Measurements from ENCODE around the gene PER3.

PER3 gene

GRCh38 chr1:7839526-7839925 is 55.4 kb downstream of the PER3 start:
- DNase-seq, result no peak

GRCh38 chr1:7842517-7842916 is 58.4 kb downstream of the PER3 start:
- DNase-seq, result no peak

GRCh38 chr1:7845761-7846160 is 61.7 kb downstream of the PER3 start:
- no peak for DNase-seq

DNA sequence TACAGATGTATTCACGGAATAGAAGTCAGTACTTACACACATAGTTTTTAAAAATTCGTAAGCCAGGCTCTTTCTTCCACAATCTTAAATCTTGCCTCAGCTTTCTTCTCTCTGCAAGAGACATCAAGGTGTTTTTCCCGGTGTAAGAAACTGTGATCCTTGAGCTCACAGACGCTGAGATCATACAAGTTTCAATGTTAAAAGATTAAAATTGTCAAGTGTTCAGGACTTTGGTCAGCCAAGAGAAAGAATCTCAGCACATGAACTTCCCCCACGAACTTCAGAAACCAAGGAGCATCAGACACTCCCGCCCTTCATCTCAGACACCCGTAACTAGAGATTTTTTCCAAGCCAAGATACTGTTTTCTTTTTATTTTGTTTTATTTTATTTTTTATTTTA is 62.6 kb downstream of the PER3 start:
- DNase-seq, result no peak

- DNase-seq, result no peak
Measured at GRCh38 chr1:7847599-7847998, 63.5 kb downstream of the PER3 start.

- no peak for DNase-seq
Measured at GRCh38 chr1:7850786-7851185, 66.7 kb downstream of the PER3 start.

DNA sequence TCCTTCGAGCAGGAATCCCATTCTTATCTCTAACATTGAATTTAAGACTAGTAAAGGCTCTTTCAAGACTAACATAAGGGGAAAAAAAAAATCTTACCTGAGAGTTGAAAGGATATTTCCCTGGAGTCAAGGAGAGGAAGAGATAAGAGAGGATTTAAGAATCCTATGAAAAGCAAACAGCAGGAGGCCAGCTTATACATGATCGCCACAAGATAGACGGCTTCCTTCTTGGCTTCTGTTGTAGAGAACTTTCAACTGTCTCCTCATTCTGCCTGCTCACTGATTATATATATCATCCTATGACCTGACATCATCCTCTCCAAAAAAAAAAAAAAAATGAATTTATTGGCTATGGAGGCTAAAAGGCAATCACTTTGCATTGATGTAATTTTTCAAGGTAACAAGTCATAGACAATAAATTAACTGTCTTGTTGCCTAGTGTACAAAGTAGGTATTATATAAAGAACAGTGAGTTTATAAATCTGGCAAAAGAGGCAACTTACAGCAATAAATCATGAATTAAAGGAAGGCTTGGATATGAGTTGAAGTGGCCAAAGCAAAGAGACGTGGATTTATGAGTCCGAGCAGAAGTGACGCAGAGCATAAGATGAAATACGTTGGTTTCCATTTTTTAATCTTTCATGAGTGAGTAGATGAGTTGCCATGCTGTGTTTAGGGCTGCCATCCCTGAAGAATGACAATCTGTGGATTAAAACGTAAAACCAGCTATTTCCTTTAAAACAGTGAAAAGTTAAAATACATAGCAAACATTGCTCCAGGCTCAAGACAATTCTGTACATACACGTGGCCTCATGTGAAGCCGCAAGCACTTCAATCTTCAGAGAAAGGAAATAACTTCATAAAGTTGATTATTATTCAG is 69.0 kb downstream of the PER3 start, which contains the start of gene UTS2:
UTS2 (minus strand) TSS at position 262 of the 880 bp plus-strand sequence; CDS start at position 200, 62 bp downstream.
- DNase-seq, result no peak

- no peak for DNase-seq
Measured at GRCh38 chr1:7853684-7854026, 69.6 kb downstream of the PER3 start.

- no peak for DNase-seq
Measured at GRCh38 chr1:7856345-7856744, 72.3 kb downstream of the PER3 start.

DNA sequence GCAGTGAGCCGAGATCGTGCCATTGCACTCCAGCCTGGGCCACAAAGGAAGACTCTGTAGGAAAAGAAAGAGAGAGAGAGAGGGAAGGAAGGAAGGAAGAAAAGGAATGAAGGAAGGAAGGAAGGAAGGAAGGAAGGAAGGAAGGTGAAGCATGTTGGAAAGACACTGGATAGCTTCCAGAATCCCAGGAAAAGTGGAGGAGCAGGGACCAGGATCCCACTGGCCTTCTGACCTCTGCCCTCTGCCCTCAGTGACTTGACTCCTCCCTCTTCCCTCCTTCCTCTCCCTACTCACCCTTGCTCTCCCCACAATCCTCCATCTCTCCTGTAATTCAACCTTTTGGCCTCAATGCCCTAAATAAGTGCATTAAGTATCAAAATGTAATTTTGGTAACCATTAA is 72.9 kb downstream of the PER3 start:
- no peak for DNase-seq

DNA sequence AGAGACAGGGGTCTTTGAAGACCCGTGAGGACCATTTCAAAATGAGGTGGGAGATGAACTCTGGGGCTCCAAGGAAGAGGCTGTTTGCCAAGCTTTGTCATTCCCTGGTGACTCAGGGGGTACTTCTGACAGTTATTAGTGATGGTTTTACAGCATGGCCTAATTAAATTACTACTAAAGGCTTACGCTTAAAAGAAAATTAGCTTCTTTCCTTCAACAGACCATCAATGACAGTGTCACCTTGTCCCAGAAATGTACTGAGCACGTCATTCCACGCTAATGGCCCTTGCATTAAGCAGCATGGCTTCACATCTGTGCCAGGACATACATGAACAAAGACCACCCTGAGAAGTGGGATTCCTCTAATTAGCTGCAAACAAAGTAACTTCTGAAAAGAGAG is 73.9 kb downstream of the PER3 start:
- no peak for DNase-seq

- DNase-seq, result no peak
Measured at GRCh38 chr1:7859406-7859805, 75.3 kb downstream of the PER3 start.

GRCh38 chr1:7860130-7860529 is 76.0 kb downstream of the PER3 start:
- DNase-seq, result no peak

DNA sequence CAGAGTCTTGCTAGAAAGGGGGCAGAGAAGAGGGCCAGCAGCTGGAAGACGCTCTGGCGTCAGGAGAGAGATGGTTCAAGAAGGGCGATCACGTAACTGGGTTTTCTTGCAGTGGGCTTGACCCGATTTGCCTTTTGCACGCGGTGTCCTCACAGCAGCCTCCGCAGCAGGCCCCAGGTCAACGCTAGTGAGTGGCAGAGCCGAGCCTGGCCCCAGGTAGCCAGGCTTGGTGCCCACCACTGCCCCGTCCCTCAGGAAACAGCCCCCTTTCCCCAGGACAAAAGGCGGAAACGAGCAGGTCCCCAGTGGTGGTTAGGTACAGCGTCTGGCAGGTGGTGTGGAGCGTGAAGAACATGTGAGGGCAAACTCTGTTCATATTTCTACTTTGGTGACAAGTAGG is 77.4 kb downstream of the PER3 start:
- no peak for DNase-seq

- no peak for DNase-seq
Measured at GRCh38 chr1:7862211-7863060, 78.3 kb downstream of the PER3 start.

DNA sequence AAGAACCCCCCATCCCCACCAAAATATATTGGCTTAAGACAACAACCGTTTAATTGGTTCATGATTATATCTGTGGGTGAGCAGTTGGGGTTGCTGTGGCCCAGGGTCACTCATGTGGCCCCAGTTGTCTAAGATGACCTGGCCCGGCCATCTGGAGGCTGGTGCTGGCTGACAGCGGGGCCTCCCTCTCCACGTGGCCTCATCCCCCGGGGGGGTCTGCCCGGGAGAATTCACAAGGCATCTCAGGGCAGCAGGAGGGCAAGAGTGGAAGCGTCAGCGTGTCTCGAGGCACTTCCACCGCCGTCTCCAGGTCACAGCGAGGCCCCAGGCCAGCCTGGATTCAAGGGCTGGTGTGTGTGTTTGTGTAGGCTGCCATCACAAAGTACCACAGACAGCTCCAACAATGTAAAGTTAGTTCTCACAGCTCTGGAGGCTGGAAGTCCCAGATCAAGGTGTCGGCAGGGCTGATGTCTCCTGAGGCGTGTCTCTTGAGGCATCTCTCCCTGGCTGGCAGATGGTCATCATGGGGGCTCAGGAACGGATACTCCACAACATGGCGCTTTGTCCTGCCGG is 79.8 kb downstream of the PER3 start:
- DNase-seq, result no peak

- no peak for DNase-seq
Measured at GRCh38 chr1:7865978-7866377, 81.9 kb downstream of the PER3 start.

- no peak for DNase-seq
Measured at GRCh38 chr1:7868070-7868780, 84.1 kb downstream of the PER3 start.

DNA sequence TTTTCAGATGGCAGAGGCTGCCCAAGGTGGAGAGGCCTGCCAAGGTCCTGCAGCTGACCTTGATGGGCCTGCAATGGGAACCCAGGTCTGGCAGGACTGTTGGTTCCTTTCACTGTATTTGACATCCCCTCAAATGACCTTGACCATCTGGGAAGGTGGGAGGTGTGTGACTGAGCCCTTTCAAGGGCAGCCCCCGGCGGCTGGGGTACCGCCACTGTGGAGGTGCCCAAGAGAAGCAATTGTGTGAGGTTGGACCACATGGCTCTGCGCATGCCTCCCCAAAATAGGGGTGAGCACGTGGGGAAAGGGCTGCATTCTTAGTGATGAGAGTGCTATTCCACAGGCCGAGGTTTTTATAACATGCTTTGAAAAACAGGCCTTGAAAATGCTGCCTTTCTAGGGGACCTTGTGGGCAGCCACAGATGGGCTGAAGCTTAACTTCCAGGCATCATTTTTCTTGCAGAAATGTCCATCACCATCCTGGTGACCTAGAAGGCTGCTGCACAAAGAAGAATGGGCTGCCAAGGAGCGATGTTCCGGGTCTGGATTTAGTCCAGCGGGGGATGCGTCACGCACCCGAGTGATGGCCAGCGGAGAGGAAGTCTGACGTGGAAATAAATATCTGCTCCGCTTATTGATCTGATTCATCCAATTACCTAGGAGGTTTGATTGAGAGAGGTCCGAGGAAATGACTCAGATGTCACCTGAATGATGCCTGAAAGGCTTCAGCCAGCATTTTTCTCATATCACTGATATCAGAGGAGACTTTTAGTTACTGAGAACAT is 85.2 kb downstream of the PER3 start:
- no peak for DNase-seq

GRCh38 chr1:7871136-7871535 is 87.0 kb downstream of the PER3 start:
- DNase-seq, result no peak

DNA sequence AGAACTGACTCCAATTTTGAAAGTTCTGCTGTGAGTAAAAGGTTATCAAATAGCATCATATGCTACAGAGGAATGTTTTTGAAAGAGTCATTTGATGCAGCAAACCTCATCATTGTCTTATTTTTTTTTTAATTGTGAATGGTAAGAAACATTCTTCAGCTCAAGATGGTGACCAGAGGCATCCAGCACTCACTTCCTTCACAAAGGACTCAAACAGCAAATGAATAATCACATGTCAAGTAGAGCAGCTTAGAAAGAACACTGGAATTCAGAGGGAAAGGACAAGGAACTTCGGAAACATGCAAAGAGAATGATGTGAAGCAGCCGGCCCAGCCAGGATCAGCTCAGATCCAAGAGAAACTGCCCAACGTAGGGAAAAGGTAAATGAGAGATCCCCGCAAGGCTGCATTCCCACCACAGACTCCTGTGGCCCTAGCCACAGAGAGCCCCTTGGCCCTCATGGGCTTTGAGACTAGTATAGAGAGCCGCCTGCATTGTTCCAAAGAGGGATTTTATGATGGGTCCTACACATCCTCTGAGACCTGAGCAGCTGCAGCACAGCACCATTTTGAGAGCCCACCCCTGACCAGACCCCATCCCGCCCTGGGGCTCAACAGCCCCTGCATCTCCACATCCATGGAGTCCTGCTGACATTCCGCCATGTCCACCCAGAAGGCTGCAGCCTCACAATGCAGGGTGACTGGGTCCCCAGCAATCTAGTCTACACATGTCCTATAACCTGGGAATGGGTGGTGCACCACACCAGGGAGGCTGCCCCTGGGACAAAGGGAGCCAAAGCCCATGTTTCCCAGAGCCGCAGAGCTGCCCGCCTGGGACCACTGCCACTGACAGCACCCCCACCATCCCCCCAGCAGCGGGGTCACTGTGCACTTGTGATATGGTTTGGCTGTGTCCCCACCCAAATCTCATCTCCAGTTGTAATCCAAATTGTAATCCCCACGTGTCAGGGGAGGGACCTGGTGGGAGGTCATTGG is 90.0 kb downstream of the PER3 start:
- no peak for DNase-seq

All from activated T-cell treated with anti-CD3 and anti-CD28 coated beads, Interleukin-2, amount 50 U/mL, for 1 hour (primary cell).